Esophagus (tissue), 2 donors: ENCODE measurements around the gene TTC9B. TPM values are rescaled to one million over a fixed set of nuclear protein-coding genes. Genes with fewer than 3 reads are reported as not detected.

ENCODE experiments used
- H3K27ac ChIP-seq, 2 donors: one replicate each; pipeline ENCODE4 v1.5.1; 2013; ENCODE audit warnings: low read depth in 2 of 2, mild to moderate bottlenecking in 2 of 2, inconsistent platforms in 1 of 2, low read length in 1 of 2, moderate library complexity in 1 of 2
- H3K27me3 ChIP-seq, 2 donors: one replicate each; pipeline ENCODE4 v1.6.1; 2013; ENCODE audit warnings: low read length in 2 of 2, control low read depth in 1 of 2, mild to moderate bottlenecking in 1 of 2; ENCODE audit not compliant: insufficient read depth in 2 of 2, control insufficient read depth in 1 of 2
- H3K36me3 ChIP-seq, 2 donors: one replicate each; pipeline ENCODE4 v1.6.1; 2013; ENCODE audit warnings: low read length in 1 of 2; ENCODE audit not compliant: control insufficient read depth in 2 of 2, insufficient read depth in 2 of 2
- H3K4me1 ChIP-seq, 2 donors: one replicate each; pipeline ENCODE4 v1.6.1; 2013; ENCODE audit warnings: low read length in 1 of 2; ENCODE audit not compliant: control insufficient read depth in 2 of 2, insufficient read depth in 2 of 2
- H3K4me3 ChIP-seq, 2 donors: one replicate each; pipeline ENCODE4 v1.5.1; 2013; ENCODE audit warnings: low read length in 2 of 2, mild to moderate bottlenecking in 2 of 2, low read depth in 1 of 2, moderate library complexity in 1 of 2
- H3K9me3 ChIP-seq, 2 donors: one replicate each; pipeline ENCODE4 v1.6.1; 2013; ENCODE audit warnings: mild to moderate bottlenecking in 2 of 2, low read depth in 1 of 2, low read length in 1 of 2, moderate library complexity in 1 of 2; ENCODE audit not compliant: control insufficient read depth in 2 of 2, insufficient read depth in 1 of 2
- whole genome bisulfite sequencing, 2 donors: extraction: QIAGEN DNeasy Blood & Tissue Kit; methylation state at CpG; one replicate each; pipeline ENCODE4 v1.1.7; 2013; 5-methylcytosine and 5-hydroxymethylcytosine counted together
- polyA plus RNA-seq, 2 donors: library from polyadenylated mRNA; stranded (reverse); fragments of 200-250 nt; gene quantifications; one replicate each; pipeline ENCODE4 v1.2.3, GENCODE V29; 2013
- donor health status: healthy with polysubstance abuse.
- donor health status: Bipolar disorder and iron deficiency.

The TTC9B gene
- polyA plus RNA-seq, 2 donors, result not detected

- Histone ChIP-seq H3K36me3 (peaks cover 27 to 41% of the 10 kb centered on the region in 2 donors), H3K4me3 (no peak overlapping the region), H3K4me1 (no peaks in the 10 kb centered on the region), H3K9me3 (no peaks in the 10 kb centered on the region), H3K27me3 (no peaks in the 10 kb centered on the region), H3K27ac (no peak overlapping the region)
These were observed 33.1 kb upstream of the TTC9B start for GRCh38 chr19:40251244-40251643.

DNA sequence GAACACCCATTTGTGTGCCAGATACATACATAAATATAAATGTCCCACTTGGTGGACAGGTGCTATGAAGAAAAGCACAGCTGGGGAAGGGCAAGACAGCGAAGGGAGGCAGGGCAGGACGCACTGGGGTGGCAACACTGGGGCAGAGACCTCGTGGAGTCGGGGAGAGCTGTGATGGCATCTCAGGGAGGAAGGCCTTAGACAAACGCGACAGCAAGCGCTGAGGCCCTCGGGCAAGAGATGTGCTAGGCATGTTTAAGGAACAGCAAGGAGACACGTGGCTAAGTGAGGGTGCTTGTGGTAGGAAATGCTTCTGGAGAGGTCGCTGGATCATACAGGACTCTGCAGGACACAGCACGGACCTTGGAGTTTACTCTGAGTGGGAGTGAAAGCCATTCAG lies 31.6 kb upstream of the TTC9B start:
- Histone ChIP-seq H3K4me3 (no peak overlapping the region), H3K36me3 (peaks cover 14 to 27% of the 10 kb centered on the region in 2 donors), H3K27ac (no peak overlapping the region), H3K27me3 (no peaks in the 10 kb centered on the region), H3K9me3 (no peaks in the 10 kb centered on the region), H3K4me1 (peaks cover 0 to 3% of the 10 kb centered on the region in 2 donors)
- 83 to 86% methylated on average over 11 of the region's 11 CpGs for WGBS, 2 donors

DNA sequence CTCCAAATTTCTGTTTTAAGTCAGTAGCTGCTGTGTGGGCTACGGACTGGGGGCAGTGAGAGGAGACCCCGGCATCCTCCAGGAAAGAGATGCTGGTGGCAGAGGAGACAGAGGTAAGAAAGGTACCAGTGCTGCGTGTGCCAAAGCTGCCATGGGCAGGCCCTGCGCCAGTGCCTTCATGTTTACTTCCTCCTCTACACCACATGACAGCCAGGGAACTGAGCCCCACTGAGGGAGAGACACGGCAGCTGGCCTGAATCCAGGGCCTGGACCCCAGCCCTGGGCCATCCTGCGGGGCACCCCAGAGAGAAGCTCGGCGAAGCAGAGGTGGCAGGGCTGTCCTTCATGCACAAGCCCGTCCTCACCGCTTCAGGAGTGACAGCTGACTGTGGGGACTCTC lies 31.0 kb upstream of the TTC9B start:
- Histone ChIP-seq H3K9me3 (no peaks in the 10 kb centered on the region), H3K27ac (no peak overlapping the region), H3K27me3 (no peaks in the 10 kb centered on the region), H3K36me3 (peaks cover 12 to 25% of the 10 kb centered on the region in 2 donors), H3K4me1 (peaks cover 0 to 3% of the 10 kb centered on the region in 2 donors), H3K4me3 (no peak overlapping the region)
- 79% methylated on average over 10 of the region's 10 CpGs for WGBS, 2 donors

GRCh38 chr19:40247735-40248262 lies 29.6 kb upstream of the TTC9B start:
- 82 to 88% methylated on average over 12 of the region's 12 CpGs for WGBS, 2 donors
- Histone ChIP-seq H3K27ac (no peak overlapping the region), H3K36me3 (peaks cover 12 to 24% of the 10 kb centered on the region in 2 donors), H3K4me1 (peaks cover 0 to 3% of the 10 kb centered on the region in 2 donors), H3K4me3 (no peak overlapping the region), H3K9me3 (no peaks in the 10 kb centered on the region), H3K27me3 (no peaks in the 10 kb centered on the region)

DNA sequence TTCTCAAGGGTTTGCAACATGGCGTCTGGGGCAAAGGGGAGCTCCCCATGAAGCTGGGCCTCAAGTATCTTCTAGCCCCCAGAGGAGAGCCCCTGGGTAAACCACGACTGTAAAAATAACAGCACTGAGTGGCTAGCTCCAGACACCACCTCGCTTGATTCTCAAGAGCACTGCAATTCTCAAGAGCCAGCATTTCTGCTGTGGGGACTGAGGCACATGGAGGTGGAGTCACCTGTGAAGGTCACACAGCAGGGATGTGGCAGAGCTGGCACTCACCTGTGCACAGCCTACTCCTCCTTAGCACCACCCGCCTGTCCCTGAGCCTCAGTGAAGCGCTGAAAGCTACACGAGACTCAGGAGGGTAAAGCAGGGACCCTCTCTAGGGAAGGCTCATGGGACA lies 29.0 kb upstream of the TTC9B start:
- Histone ChIP-seq H3K27ac (no peak overlapping the region), H3K4me1 (peaks cover 3 to 4% of the 10 kb centered on the region in 2 donors), H3K36me3 (peaks cover 12 to 28% of the 10 kb centered on the region in 2 donors), H3K27me3 (no peaks in the 10 kb centered on the region), H3K9me3 (no peaks in the 10 kb centered on the region), H3K4me3 (no peak overlapping the region)
- WGBS, 2 donors, result 85 to 93% methylated on average over 6 of the region's 6 CpGs

DNA sequence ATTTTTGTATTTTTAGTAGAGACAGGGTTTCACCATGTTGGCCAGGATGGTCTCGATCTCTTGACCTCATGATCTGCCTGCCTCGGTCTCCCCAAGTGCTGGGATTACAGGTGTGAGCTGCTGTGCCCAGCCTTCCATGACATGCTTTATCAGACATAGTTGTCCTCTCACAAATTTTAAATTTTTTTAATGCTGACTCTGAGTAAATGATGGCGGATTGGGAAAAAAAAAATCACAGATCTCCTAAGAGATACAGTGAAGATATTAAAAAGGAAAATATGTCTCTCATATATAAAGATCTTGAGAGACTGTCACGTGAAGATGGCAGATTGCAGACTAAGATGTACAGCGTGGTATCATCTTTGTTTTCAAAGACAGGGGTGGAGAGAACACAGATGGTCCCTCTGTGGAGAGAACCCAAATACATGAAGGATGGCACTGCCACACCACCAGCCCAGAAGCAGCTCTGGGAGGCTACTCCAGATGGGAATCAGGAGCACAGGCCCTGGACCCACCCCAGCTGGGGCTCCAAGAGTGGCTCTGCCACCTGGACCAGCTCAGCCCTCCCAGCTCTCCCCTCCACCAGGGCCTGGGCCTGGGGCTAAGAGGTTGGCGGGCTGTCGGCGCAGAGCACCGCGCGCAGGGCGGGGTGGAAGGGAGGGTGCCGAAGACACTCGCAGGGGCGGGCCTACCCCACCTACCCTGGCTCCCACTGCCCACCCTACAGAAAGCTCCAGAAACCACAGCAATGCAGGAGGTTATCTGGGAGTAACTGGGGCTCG lies 28.3 kb upstream of the TTC9B start:
- Histone ChIP-seq H3K27me3 (no peaks in the 10 kb centered on the region), H3K4me1 (peaks cover 3 to 4% of the 10 kb centered on the region in 2 donors), H3K4me3 (no peak overlapping the region), H3K27ac (no peak overlapping the region), H3K9me3 (no peaks in the 10 kb centered on the region), H3K36me3 (peaks cover 12 to 29% of the 10 kb centered on the region in 2 donors)
- 94 to 96% methylated on average over 16 of the region's 16 CpGs for WGBS, 2 donors

DNA sequence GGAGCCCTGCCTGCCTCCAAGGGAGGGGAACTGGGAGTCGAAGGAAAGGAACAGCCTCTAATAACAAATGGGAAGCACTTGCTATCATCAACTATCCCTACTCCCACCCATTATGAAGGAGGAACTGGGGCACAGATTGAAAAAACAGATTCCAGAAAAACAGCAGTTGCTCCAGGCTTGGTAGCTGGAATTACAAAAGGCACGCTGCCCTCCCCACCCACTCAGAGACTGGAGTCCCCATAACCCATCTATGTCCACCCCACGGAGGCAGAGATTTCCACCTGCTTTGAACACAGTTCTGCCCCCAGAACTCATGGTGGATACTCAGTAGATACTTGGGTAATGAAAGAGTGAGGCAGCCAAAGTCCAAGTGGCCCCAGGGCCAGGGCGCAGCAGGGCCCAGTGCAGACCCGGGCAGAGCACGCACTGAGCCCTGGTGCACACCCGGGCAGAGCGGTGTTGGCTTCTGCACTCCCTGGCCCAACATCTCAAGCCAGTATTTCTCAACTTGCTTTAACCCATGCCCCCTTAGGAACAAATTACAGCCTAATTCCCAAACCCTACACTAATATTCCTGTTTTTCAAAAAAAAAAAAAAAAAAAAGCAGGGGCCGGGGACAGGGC lies 27.4 kb upstream of the TTC9B start:
- no peak overlapping the region for H3K27ac ChIP-seq
- H3K4me1 ChIP-seq, result peaks cover 3 to 4% of the 10 kb centered on the region in 2 donors
- no peaks in the 10 kb centered on the region for H3K27me3 ChIP-seq
- 76 to 78% methylated on average over 9 of the region's 9 CpGs for WGBS, 2 donors
- no peaks in the 10 kb centered on the region for H3K9me3 ChIP-seq
- peaks cover 12 to 27% of the 10 kb centered on the region in 2 donors for H3K36me3 ChIP-seq
- H3K4me3 ChIP-seq, result no peak overlapping the region

DNA sequence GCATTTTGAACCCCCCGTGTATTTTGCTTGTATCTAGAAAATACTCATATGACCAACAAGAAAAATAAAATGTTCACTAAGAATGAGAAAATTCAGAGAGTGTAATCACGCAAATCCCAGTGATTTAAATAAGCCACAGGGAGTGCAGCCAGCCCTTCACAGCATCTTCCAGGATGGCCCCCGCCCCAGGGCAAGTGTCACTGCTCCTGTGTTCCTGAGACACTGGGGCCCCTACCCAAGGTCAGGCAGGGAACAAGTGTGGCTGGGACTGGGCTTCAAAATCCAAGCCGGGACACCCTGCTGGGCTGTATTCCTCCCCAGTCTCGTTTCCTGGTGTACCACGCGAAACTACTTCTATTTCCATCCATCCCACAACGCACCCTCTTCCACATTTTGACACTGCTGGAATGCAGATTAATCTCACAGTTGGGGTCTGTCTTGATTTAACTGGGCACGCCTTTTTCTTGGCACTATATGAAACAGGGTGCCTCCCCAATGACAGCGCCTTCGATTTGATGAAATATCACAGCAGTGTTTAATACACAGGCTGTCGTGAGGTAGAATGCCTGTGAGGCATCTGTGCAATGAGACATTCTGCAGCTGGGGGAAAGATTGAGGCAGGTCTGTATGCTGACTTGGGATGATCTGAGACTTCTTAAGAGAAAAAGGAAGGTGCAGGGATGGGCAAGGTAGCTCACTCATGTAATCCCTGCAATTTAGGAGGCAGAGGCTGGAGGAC lies 26.6 kb upstream of the TTC9B start:
- H3K4me1 ChIP-seq, result peaks cover 3 to 4% of the 10 kb centered on the region in 2 donors
- H3K4me3 ChIP-seq, result no peak overlapping the region
- no peaks in the 10 kb centered on the region for H3K9me3 ChIP-seq
- 74% methylated on average over 12 of the region's 12 CpGs for WGBS, 2 donors
- H3K27ac ChIP-seq, result no peak overlapping the region
- H3K36me3 ChIP-seq, result peaks cover 18 to 29% of the 10 kb centered on the region in 2 donors
- no peaks in the 10 kb centered on the region for H3K27me3 ChIP-seq

GRCh38 chr19:40243181-40243580 lies 25.0 kb upstream of the TTC9B start:
- Histone ChIP-seq H3K4me1 (peaks cover 3 to 4% of the 10 kb centered on the region in 2 donors), H3K9me3 (no peaks in the 10 kb centered on the region), H3K27ac (no peak overlapping the region), H3K27me3 (no peaks in the 10 kb centered on the region), H3K36me3 (peaks cover 15 to 31% of the 10 kb centered on the region in 2 donors), H3K4me3 (no peak overlapping the region)
- 95 to 100% methylated on average over 2 of the region's 2 CpGs for WGBS, 2 donors
